ENCODE results near the gene CHST13. TPM values are rescaled to one million over a fixed set of nuclear protein-coding genes. Genes with fewer than 3 reads are reported as not detected.

CHST13 gene
- total RNA-seq, 2 donors from 2014 or later, result 1.6 to 6.7 TPM

GRCh38 chr3:126551121-126551838 is 27.3 kb downstream of the CHST13 start:
- H3K9me3 Mint-ChIP-seq, result no peaks in the 10 kb centered on the region
- H3K4me3 ChIP-seq (ENCODE audit: low read length), result no peak overlapping the region
- no peak overlapping the region for H3K4me3 Mint-ChIP-seq
- TF ChIP-seq, protein P1, sequence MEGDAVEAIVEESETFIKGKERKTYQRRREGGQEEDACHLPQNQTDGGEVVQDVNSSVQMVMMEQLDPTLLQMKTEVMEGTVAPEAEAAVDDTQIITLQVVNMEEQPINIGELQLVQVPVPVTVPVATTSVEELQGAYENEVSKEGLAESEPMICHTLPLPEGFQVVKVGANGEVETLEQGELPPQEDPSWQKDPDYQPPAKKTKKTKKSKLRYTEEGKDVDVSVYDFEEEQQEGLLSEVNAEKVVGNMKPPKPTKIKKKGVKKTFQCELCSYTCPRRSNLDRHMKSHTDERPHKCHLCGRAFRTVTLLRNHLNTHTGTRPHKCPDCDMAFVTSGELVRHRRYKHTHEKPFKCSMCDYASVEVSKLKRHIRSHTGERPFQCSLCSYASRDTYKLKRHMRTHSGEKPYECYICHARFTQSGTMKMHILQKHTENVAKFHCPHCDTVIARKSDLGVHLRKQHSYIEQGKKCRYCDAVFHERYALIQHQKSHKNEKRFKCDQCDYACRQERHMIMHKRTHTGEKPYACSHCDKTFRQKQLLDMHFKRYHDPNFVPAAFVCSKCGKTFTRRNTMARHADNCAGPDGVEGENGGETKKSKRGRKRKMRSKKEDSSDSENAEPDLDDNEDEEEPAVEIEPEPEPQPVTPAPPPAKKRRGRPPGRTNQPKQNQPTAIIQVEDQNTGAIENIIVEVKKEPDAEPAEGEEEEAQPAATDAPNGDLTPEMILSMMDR (conservative IDR thresholded peaks at IDR 0.05), result no peak
- H3K9ac ChIP-seq (ENCODE audit: extremely low read depth, low read length, poor library complexity, severe bottlenecking), result no peak overlapping the region
- 94 to 98% methylated on average over 6 to 13 of the region's 13 CpGs for WGBS, 2 experiments (ENCODE audit: insufficient coverage in 1 of 2, insufficient read length in 1 of 2)
- no peaks in the 10 kb centered on the region for H3K27me3 ChIP-seq (ENCODE audit: control insufficient read depth, insufficient read depth, low read length, poor library complexity, severe bottlenecking)
- H3K4me1 ChIP-seq (ENCODE audit: control insufficient read depth, insufficient read depth, low read length), result peaks cover 12% of the 10 kb centered on the region
- no peaks in the 10 kb centered on the region for H3K9me3 ChIP-seq (ENCODE audit: control insufficient read depth, low read length)
- peaks cover 33% of the 10 kb centered on the region for H3K4me1 Mint-ChIP-seq
- no peaks in the 10 kb centered on the region for H3K27me3 Mint-ChIP-seq (ENCODE audit: insufficient read depth)
- no peaks in the 10 kb centered on the region for H3K36me3 Mint-ChIP-seq (ENCODE audit: low read depth)
- no peak overlapping the region for H3K27ac ChIP-seq (ENCODE audit: low read depth, low read length)
- no peak overlapping the region for H3K27ac Mint-ChIP-seq
- DNase-seq, result no peak
- no peaks in the 10 kb centered on the region for H3K36me3 ChIP-seq (ENCODE audit: control insufficient read depth, insufficient read depth, low read length)

GRCh38 chr3:126551839-126552687 is 28.1 kb downstream of the CHST13 start:
- Histone ChIP-seq H3K4me3 (ENCODE audit: low read length) (no peak overlapping the region), H3K36me3 (ENCODE audit: control insufficient read depth, insufficient read depth, low read length) (no peaks in the 10 kb centered on the region), H3K27ac (ENCODE audit: low read depth, low read length) (no peak overlapping the region), H3K27me3 (ENCODE audit: control insufficient read depth, insufficient read depth, low read length, poor library complexity, severe bottlenecking) (no peaks in the 10 kb centered on the region), H3K9ac (ENCODE audit: extremely low read depth, low read length, poor library complexity, severe bottlenecking) (no peak overlapping the region), H3K4me1 (ENCODE audit: control insufficient read depth, insufficient read depth, low read length) (peaks cover 12% of the 10 kb centered on the region), H3K9me3 (ENCODE audit: control insufficient read depth, low read length) (no peaks in the 10 kb centered on the region)
- no peak overlapping the region for H3K4me3 Mint-ChIP-seq
- 80 to 86% methylated on average over 11 to 17 of the region's 17 CpGs for WGBS, 2 experiments (ENCODE audit: insufficient coverage in 1 of 2, insufficient read length in 1 of 2)
- DNase-seq, result peak; percentile 33
- no peaks in the 10 kb centered on the region for H3K27me3 Mint-ChIP-seq (ENCODE audit: insufficient read depth)
- H3K9me3 Mint-ChIP-seq, result no peaks in the 10 kb centered on the region
- no peaks in the 10 kb centered on the region for H3K36me3 Mint-ChIP-seq (ENCODE audit: low read depth)
- TF ChIP-seq, protein P1 (conservative IDR thresholded peaks at IDR 0.05), result no peak
- H3K4me1 Mint-ChIP-seq, result peaks cover 33% of the 10 kb centered on the region
- no peak overlapping the region for H3K27ac Mint-ChIP-seq

DNA sequence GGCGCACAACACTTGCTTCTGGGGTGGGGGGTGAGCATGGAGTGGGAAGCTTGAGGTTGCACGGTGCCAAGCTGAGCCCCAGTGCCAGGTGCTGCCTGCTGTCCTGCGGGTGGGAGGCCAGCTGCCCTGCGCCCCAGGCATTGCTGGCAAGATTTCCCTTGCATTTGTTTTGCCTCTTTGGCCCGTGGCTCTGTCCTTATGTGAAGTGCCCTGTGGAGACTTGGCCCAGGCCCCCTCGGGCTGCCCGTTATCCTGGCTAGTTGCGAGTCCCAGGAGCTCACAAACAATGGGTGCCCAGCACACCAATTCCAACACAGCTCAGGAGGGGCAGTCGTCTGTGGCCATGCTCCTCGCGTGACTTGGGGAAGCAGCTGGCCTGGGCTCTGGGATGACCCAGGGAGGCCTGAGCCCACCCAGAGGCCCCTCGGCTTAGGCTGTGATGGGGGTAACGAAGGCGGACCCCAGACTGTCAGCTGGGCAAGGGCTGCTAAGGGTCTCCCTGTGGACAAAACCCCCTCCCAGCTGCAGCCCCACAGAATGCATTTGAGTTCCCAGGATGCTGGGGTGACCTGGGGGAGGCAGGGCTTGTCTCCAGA is 28.8 kb downstream of the CHST13 start:
- 90 to 93% methylated on average over 3 to 14 of the region's 14 CpGs for WGBS, 2 experiments (ENCODE audit: insufficient coverage in 1 of 2, insufficient read length in 1 of 2)
- no peaks in the 10 kb centered on the region for H3K9me3 ChIP-seq (ENCODE audit: control insufficient read depth, low read length)
- Mint-ChIP-seq H3K9me3 (no peaks in the 10 kb centered on the region), H3K27ac (no peak overlapping the region), H3K27me3 (ENCODE audit: insufficient read depth) (no peaks in the 10 kb centered on the region), H3K36me3 (ENCODE audit: low read depth) (no peaks in the 10 kb centered on the region), H3K4me1 (peaks cover 27% of the 10 kb centered on the region), H3K4me3 (no peak overlapping the region)
- peaks cover 8% of the 10 kb centered on the region for H3K4me1 ChIP-seq (ENCODE audit: control insufficient read depth, insufficient read depth, low read length)
- no peak overlapping the region for H3K9ac ChIP-seq (ENCODE audit: extremely low read depth, low read length, poor library complexity, severe bottlenecking)
- DNase-seq, result peak; percentile 38
- no peaks in the 10 kb centered on the region for H3K27me3 ChIP-seq (ENCODE audit: control insufficient read depth, insufficient read depth, low read length, poor library complexity, severe bottlenecking)
- H3K27ac ChIP-seq (ENCODE audit: low read depth, low read length), result no peak overlapping the region
- no peaks in the 10 kb centered on the region for H3K36me3 ChIP-seq (ENCODE audit: control insufficient read depth, insufficient read depth, low read length)
- no peak overlapping the region for H3K4me3 ChIP-seq (ENCODE audit: low read length)
- TF ChIP-seq, protein P1 (conservative IDR thresholded peaks at IDR 0.05), result no peak
